Esophagus squamous epithelium (tissue), 5 donors: Measurements from ENCODE around the gene CTTNBP2NL. TPM values are rescaled to one million over a fixed set of nuclear protein-coding genes. Genes with fewer than 3 reads are reported as not detected.
A peak's percentile ranks its signal among the peaks of the same experiment; 100 is the strongest.

Experiments used
- DNase-seq: peaks from one replicate; lab custom pipeline; 2025; lab: John Stamatoyannopoulos, UW
- H3K27ac ChIP-seq, 4 donors: fragments of 200-600 bp; sonication (generic); one replicate each; pipeline ENCODE4 v1.5.1; 2016 to 2019; ENCODE audit warnings: mild to moderate bottlenecking in 1 of 4
- H3K27me3 ChIP-seq, 4 donors: fragments of 200-600 bp; sonication (generic); 1 replicate in 3 of 4; 2 replicates in 1 of 4; pipeline versions ENCODE4 v1.5.1 to v1.6.0; 2017 to 2021; ENCODE audit warnings: antibody characterized with exemption in 1 of 4
- H3K36me3 ChIP-seq, 3 donors: fragments of 200-600 bp; sonication (generic); one replicate each; pipeline ENCODE4 v1.5.1; 2016 to 2019
- H3K4me1 ChIP-seq, 3 donors: fragments of 200-600 bp; sonication (generic); one replicate each; pipeline ENCODE4 v1.5.1; 2017 to 2019
- H3K4me3 ChIP-seq, 4 donors: fragments of 200-600 bp; sonication (generic); 1 replicate in 3 of 4; 2 replicates in 1 of 4; pipeline ENCODE4 v1.5.1; 2016 to 2019; ENCODE audit warnings: mild to moderate bottlenecking in 2 of 4, moderate library complexity in 1 of 4
- H3K9me3 ChIP-seq, 3 donors: fragments of 200-600 bp; sonication (generic); one replicate each; pipeline ENCODE4 v1.5.1; 2016 to 2019
- POLR2A ChIP-seq, 4 donors: fragments of 450-650 bp; IDR thresholded peaks; one replicate each; pipeline ENCODE4 v1.6.1; 2017; ENCODE audit warnings: antibody characterized with exemption in 4 of 4, mild to moderate bottlenecking in 4 of 4, moderate library complexity in 3 of 4
- WGBS, 2 donors: methylation state at CpG; one replicate each; pipeline ENCODE4 v1.1.5; 2018; 5-methylcytosine and 5-hydroxymethylcytosine counted together
- intact Hi-C: fragments of 100-400 bp; cut with DNase I; formaldehyde crosslinking; loops from one replicate; pipeline ENCODE4 v1.15.0; 2022
- total RNA-seq, 4 donors: library from RNA; depleted of rRNA; stranded (reverse); fragments of >200 nt; gene quantifications; one replicate each; pipeline ENCODE4 v1.1.0, GENCODE V29; 2016
- TF ChIP-seq, protein P1 (sequence below), 6 experiments: fragments of 450-650 bp in 4 of 6; fragments of 200-600 bp in 2 of 6; sonication (generic) in 2 of 6; IDR thresholded peaks; one replicate each; pipeline ENCODE4 v1.5.1; 2016 to 2019; ENCODE audit warnings: antibody characterized with exemption in 6 of 6, mild to moderate bottlenecking in 4 of 6, moderate library complexity in 4 of 6
- donor health status: DM: yes; HTN: yes; CAD: no.

The CTTNBP2NL gene
- total RNA-seq, 4 donors from 2014 or later = 19.6 to 26.3 (median 22.8) TPM

DNA sequence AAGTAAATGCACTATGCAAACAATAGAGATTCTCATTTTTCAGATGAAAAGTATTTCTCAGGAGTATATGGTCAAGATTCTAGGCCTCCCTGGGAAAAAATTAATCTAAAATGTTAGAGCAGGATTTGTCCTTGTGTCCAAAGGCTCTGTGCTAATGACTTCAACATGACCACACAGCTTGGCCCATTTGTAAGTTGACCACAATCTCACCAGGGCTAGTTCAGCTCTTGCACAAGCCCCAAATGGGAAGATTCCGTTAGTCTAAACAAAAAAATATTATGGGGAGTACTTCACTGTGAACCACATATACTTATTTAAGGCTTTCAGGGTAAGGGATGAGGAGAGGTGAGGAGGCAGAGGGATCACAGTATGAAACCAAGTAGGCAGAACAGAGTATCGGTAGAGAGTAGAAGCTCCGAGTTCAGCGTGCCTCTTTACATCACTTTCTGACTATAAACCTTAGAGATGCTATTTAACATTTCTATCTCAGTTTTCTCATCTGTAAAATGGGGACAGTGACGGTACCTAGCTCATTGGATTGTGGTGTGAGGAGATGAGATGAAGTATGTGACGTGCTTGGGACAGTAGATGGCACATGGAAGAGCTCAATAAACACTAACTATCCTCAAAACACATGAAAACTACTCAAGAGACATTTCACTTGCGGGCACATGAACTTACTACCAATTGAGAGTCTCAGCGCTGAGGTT, 37.8 kb upstream of the CTTNBP2NL start:
- Histone ChIP-seq H3K4me3 (peak overlapping the region in 2 of 4 donors; percentile 22 to 58), H3K27ac (peak overlapping the region; percentile 45 to 96 (median 80)), H3K9me3 (no peaks in the 10 kb centered on the region), H3K4me1 (peaks cover 15 to 46% (median 21%) of the 10 kb centered on the region in 3 donors), H3K36me3 (no peaks in the 10 kb centered on the region), H3K27me3 (peaks cover 0 to 5% (median 0%) of the 10 kb centered on the region in 4 donors)
- DNase-seq = no peak
- intact Hi-C loops = no loop called here
- 64 to 70% methylated on average over 8 of the region's 8 CpGs for WGBS, 2 donors
- TF ChIP-seq, protein P1, sequence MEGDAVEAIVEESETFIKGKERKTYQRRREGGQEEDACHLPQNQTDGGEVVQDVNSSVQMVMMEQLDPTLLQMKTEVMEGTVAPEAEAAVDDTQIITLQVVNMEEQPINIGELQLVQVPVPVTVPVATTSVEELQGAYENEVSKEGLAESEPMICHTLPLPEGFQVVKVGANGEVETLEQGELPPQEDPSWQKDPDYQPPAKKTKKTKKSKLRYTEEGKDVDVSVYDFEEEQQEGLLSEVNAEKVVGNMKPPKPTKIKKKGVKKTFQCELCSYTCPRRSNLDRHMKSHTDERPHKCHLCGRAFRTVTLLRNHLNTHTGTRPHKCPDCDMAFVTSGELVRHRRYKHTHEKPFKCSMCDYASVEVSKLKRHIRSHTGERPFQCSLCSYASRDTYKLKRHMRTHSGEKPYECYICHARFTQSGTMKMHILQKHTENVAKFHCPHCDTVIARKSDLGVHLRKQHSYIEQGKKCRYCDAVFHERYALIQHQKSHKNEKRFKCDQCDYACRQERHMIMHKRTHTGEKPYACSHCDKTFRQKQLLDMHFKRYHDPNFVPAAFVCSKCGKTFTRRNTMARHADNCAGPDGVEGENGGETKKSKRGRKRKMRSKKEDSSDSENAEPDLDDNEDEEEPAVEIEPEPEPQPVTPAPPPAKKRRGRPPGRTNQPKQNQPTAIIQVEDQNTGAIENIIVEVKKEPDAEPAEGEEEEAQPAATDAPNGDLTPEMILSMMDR (IDR thresholded peaks at IDR 0.05) = no peak
- no peak for TF ChIP-seq POLR2A (IDR thresholded peaks at IDR 0.05)

DNA sequence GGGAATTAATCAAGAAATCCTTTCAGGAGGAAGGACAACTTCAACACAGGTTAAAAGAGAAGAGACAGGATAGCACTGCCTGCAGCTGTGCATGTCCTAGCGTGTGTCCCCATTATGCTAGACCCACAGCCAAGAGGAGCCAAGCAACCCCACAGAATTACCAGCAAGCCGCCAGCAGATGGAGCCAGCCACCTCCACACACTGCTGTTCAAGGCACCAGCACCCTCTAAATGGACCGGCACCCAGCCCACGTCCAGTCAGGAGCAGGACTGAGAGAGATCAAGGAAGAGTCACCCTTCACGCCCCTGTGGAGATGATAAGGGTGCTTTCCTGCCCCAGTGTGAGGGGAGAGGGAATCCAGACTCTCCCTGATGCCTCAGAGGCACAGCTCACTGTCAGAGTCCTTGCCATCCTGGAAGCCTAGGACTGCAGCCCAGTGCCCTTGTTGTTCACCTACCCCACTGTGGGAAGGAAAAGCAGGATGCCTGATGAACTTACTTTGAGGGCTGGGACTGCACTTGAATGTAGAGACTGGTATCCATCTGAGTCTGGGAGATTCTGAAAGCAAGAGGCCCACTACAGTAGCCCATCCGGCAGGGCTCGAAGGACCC, 37.1 kb upstream of the CTTNBP2NL start:
- Histone ChIP-seq H3K36me3 (no peaks in the 10 kb centered on the region), H3K4me3 (peak overlapping the region in 3 of 4 donors; percentile 11 to 58 (median 22)), H3K4me1 (peaks cover 15 to 46% (median 21%) of the 10 kb centered on the region in 3 donors), H3K27ac (peak overlapping the region; percentile 78 to 96 (median 82)), H3K9me3 (no peaks in the 10 kb centered on the region), H3K27me3 (peaks cover 0 to 5% (median 0%) of the 10 kb centered on the region in 4 donors)
- intact Hi-C loops = no loop called here
- TF ChIP-seq, protein P1 (IDR thresholded peaks at IDR 0.05) = peak; percentile 19 to 84 (median 74)
- peak in 1 of 4 donors; percentile 14 for TF ChIP-seq POLR2A (IDR thresholded peaks at IDR 0.05)
- WGBS, 2 donors = 31 to 75% methylated on average over 3 to 7 of the region's 7 CpGs
- no peak for DNase-seq

DNA sequence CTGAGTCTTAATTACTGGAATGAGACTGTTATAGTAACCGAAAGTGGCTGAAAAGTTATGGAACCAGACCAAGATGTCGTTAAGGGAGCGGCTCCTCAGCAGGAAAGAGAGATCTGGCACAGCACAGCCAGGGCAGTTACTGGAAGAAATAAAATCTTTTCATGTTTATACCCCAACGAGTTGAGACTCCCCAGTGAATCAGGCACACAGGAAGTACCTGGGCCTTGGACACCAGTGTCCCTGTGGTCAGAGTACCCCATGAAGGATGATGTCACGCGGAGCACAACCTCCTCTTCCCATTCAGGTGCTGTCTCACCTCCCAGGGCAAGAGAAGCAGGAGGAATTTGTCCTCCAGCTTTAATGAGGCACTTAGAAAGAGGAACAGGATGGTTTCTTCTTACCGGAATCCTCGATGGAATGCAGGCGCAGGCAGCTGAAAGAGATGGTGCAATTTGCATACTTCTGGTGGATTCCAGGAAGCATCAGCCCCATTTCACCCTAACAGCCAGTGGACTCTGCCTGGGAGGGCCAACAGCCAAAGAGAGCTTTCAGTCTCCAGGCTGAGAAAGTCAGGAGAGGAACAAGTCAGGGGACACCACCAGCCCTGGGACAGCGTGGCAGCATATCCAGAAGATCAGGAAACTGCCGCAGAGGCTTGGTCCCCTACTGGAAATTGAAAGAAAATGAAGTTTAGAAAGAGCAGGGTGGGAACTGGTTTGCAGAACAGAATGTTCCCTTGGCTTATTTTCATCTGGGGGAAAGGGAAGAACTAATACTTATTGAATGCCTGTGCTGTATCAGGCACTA, 35.9 kb upstream of the CTTNBP2NL start:
- Histone ChIP-seq H3K9me3 (no peaks in the 10 kb centered on the region), H3K27ac (peak overlapping the region; percentile 78 to 96 (median 82)), H3K27me3 (peaks cover 0 to 5% (median 0%) of the 10 kb centered on the region in 4 donors), H3K36me3 (no peaks in the 10 kb centered on the region), H3K4me1 (peaks cover 15 to 46% (median 21%) of the 10 kb centered on the region in 3 donors), H3K4me3 (peak overlapping the region; percentile 0 to 58 (median 26))
- WGBS, 2 donors = 29 to 32% methylated on average over 11 of the region's 11 CpGs
- intact Hi-C loops = no loop called here
- TF ChIP-seq, protein P1 (IDR thresholded peaks at IDR 0.05) = peak in 1 of 6 experiments; percentile 17
- TF ChIP-seq POLR2A (IDR thresholded peaks at IDR 0.05) = peak in 2 of 4 donors; percentile 12 to 47
- DNase-seq = no peak

DNA sequence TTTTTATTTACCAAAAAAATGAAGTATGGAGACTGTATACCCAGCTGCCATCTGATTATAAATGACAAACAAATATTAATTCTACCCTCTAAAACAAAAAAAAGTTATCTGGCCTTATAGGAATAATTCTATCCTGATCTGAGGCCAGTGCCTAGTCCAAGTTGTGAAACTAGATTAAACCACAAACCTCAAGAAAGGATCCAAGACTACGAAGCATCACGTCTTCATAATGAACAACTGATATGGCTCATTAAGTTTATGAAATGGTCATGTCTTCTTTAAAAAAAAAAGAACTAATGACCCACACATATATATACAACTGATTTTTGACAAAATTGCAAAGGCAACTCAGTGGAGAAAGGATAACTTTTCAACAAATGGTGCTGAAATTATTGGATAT, 32.4 kb upstream of the CTTNBP2NL start:
- Histone ChIP-seq H3K27me3 (peaks cover 0 to 9% (median 0%) of the 10 kb centered on the region in 4 donors), H3K4me1 (peaks cover 13 to 27% (median 21%) of the 10 kb centered on the region in 3 donors), H3K27ac (no peak overlapping the region), H3K36me3 (no peaks in the 10 kb centered on the region), H3K4me3 (no peak overlapping the region), H3K9me3 (no peaks in the 10 kb centered on the region)
- TF ChIP-seq, protein P1 (IDR thresholded peaks at IDR 0.05) = no peak
- no peak for TF ChIP-seq POLR2A (IDR thresholded peaks at IDR 0.05)
- intact Hi-C loops = no loop called here
- no peak for DNase-seq
- WGBS, 2 donors = 42 to 54% methylated on average over 2 of the region's 2 CpGs
